PC-3 (cell line): ENCODE data around the gene THBS3. TPM values are rescaled to one million over a fixed set of nuclear protein-coding genes. Genes with fewer than 3 reads are reported as not detected.

Source experiments
- ATAC-seq: fragments of 200-7000 bp; cut with Tn5 transposase; 2 replicates; pipeline ENCODE4 v1.9.1; 2020; ENCODE audit warnings: mild to moderate bottlenecking, moderate library complexity
- Bru-seq: library from RNA; stranded (reverse); fragments of 400-500 nt; gene quantifications from one replicate; lab custom pipeline; 2021; lab: Mats Ljungman, UMichigan
- BruChase-seq, 2 experiments: library from RNA; stranded (reverse); fragments of 400-500 nt; gene quantifications; one replicate each; lab custom pipeline; 2021; lab: Mats Ljungman, UMichigan
- BruUV-seq: library from RNA; stranded (reverse); fragments of 400-500 nt; replicated peaks from 2 replicates; lab custom pipeline; 2021; lab: Mats Ljungman, UMichigan
- CTCF ChIA-PET: fragments of 300-600 bp; sonication (Branson Sonifier 250); formaldehyde crosslinking; loops from one replicate; lab custom pipeline; 2022; ENCODE audit warnings: antibody characterized with exemption; lab: Charles Lee
- POLR2A ChIA-PET: fragments of 300-600 bp; sonication (Branson Sonifier 250); formaldehyde crosslinking; loops from one replicate; lab custom pipeline; 2022; ENCODE audit warnings: antibody characterized with exemption; ENCODE audit not compliant: unreplicated experiment; lab: Charles Lee
- DNase-seq: peaks from one replicate; pipeline ENCODE4 v3.0.0-alpha.2; 2015
- H2AFZ ChIP-seq: fragments of 300-600 bp; sonication (generic); 2 replicates; pipeline ENCODE4 v1.6.0; 2016; ENCODE audit warnings: antibody characterized with exemption, low read length
- H3F3A ChIP-seq: fragments of 300-600 bp; sonication (generic); one replicate; pipeline ENCODE4 v1.6.0; 2017; ENCODE audit warnings: antibody characterized with exemption, low read length, control low read depth, mild to moderate bottlenecking; ENCODE audit not compliant: unreplicated experiment
- H3K27ac ChIP-seq: fragments of 300-600 bp; sonication (generic); 2 replicates; pipeline ENCODE4 v1.5.1; 2016; ENCODE audit warnings: mild to moderate bottlenecking, low read length
- H3K27me3 ChIP-seq: fragments of 300-600 bp; sonication (generic); 2 replicates; pipeline ENCODE4 v1.6.1; 2016; ENCODE audit warnings: low read length, mixed read lengths
- H3K36me3 ChIP-seq: fragments of 300-600 bp; sonication (generic); 2 replicates; pipeline ENCODE4 v1.6.1; 2016; ENCODE audit warnings: low read depth, mixed run types, low read length, mixed read lengths
- H3K4me1 ChIP-seq: fragments of 300-600 bp; sonication (generic); 2 replicates; pipeline ENCODE4 v1.5.1; 2016; ENCODE audit warnings: low read length; ENCODE audit not compliant: insufficient read depth
- H3K4me2 ChIP-seq: fragments of 300-600 bp; sonication (generic); 2 replicates; pipeline ENCODE4 v1.6.0; 2016; ENCODE audit warnings: low read length
- H3K4me3 ChIP-seq: fragments of 300-600 bp; sonication (generic); 2 replicates; pipeline ENCODE4 v1.5.1; 2016; ENCODE audit warnings: mild to moderate bottlenecking, low read length, mixed read lengths
- H3K79me2 ChIP-seq: fragments of 300-600 bp; sonication (generic); 2 replicates; pipeline ENCODE4 v1.6.1; 2017; ENCODE audit warnings: low read length, mixed read lengths
- H3K9ac ChIP-seq: fragments of 300-600 bp; sonication (generic); 2 replicates; pipeline ENCODE4 v1.6.0; 2016; ENCODE audit warnings: mild to moderate bottlenecking, low read length
- H3K9me2 ChIP-seq: fragments of 300-600 bp; sonication (generic); replicated peaks from 2 replicates; pipeline ENCODE4 v1.6.1; 2016; ENCODE audit warnings: mixed run types, low read length, mixed read lengths
- H3K9me3 ChIP-seq: fragments of 300-600 bp; sonication (generic); 2 replicates; pipeline ENCODE4 v1.6.1; 2016; ENCODE audit warnings: low read length, mixed read lengths
- H4K20me1 ChIP-seq: fragments of 300-600 bp; sonication (generic); 2 replicates; pipeline ENCODE4 v1.6.1; 2016; ENCODE audit warnings: low read length, mixed read lengths
- CTCF ChIP-seq: fragments of 300-600 bp; sonication (generic); conservative IDR thresholded peaks from 2 replicates; pipeline ENCODE4 v1.5.1; 2017; ENCODE audit warnings: antibody characterized with exemption, low read depth, mild to moderate bottlenecking, low read length
- EZH2 ChIP-seq: fragments of 300-600 bp; sonication (generic); IDR thresholded peaks from one replicate; pipeline ENCODE4 v1.6.1; 2017; ENCODE audit warnings: antibody characterized with exemption, mild to moderate bottlenecking, low read length; ENCODE audit not compliant: unreplicated experiment
- EZH2phosphoT487 ChIP-seq: fragments of 300-600 bp; sonication (generic); IDR thresholded peaks from 2 replicates; pipeline ENCODE4 v1.6.1; 2018; ENCODE audit warnings: mild to moderate bottlenecking, antibody characterized with exemption, low read length, borderline replicate concordance
- intact Hi-C: fragments of 100-400 bp; cut with micrococcal nuclease; formaldehyde crosslinking; loops from 2 replicates; pipeline ENCODE4 v1.9.0; 2023
- long read RNA-seq: library from polyadenylated mRNA; unstranded; transcript quantifications from one replicate; pipeline ENCODE4 v2.0.0, GENCODE V29; 2021; ENCODE audit not compliant: unreplicated experiment
- total RNA-seq: library from RNA; depleted of rRNA; stranded (reverse); fragments of >200 nt; gene quantifications from 2 replicates; pipeline ENCODE4 v1.2.3, GENCODE V29; 2014; rRNA removed

The THBS3 gene
- total RNA-seq (12.0 and 13.0 TPM in 2 replicates), Bru-seq, nascent RNA (percentile 79 among the genes with signal in this experiment), BruChase-seq, experiment 1, labeled RNA remaining after a 6-hour chase (percentile 82 among the genes with signal in this experiment), BruChase-seq, experiment 2, labeled RNA remaining after a 2-hour chase (percentile 77 among the genes with signal in this experiment)
- long read RNA-seq, transcript THBS3-201 (23 exons, 3,145 nt) = major isoform, 7 of 57 reads
- long read RNA-seq, partial matches to known transcripts = 13 of 57 reads
- long read RNA-seq, other reads (novel, unspliced or antisense) = 32 of 57 reads

DNA sequence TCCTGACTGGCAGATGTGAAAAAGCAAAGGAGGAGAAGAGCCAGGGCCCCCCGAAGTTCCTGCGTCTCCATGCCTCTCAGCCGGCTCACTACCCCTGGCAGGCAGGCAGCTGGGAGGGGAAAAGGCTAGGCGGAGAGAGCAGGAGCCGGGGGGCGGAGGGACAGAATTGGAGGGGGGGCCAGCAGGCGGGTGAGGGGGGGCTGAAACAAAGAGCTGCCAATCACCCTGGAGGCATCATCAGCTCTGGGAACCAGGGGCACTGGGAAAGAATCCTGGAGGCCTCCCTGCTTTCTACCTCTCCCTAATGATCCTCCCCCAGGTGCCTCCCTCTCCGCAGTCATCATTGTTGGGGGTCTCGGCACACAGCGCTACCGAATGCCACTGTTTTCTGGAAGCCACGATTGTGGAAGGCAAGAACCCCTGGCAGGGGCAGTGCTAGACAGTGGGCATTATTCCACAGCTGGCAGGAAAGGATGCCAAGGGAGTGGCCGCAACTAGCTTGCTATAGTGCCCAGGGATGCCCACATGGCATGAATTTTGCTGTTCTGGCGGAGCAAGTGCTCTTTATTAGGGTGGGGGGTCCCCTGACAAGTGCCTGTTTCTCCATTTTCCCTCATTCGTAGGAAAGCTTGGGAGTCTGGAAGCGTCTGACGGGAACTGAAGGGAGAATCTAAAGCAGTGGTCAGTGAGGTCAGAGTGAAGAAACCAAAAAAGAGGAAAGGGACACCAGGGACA is at the start of gene THBS3:
Gene THBS3, minus strand, starts transcription at position 92 of the 735 bp plus-strand sequence. Its CDS starts 21 bp downstream, at position 71.
- Histone ChIP-seq H3K9me3 (no peaks in the 10 kb centered on the region), H3F3A (no peaks in the 10 kb centered on the region), H2AFZ (peak within 1 kb of the TSS; percentile 92), H3K9me2 (no peaks in the 10 kb centered on the region), H3K27ac (peak within 1 kb of the TSS; percentile 90), H3K4me1 (peaks cover 26% of the 10 kb centered on the region), H3K9ac (peak within 1 kb of the TSS; percentile 98), H3K27me3 (no peaks in the 10 kb centered on the region), H4K20me1 (no peaks in the 10 kb centered on the region), H3K79me2 (peaks cover 12% of the 10 kb centered on the region), H3K4me2 (peak within 1 kb of the TSS; percentile 95), H3K4me3 (peak within 1 kb of the TSS; percentile 98), H3K36me3 (no peaks in the 10 kb centered on the region; the same call in 1 of the 2 replicates)
- ChIA-PET CTCF (interaction anchor here (0.6 to 2.0 kb wide), 4 partner anchors 14 to 651 kb away, joined by 5 to 12 read pairs (median 7); partner anchors contain the start of gene KRTCAP2), POLR2A (interaction anchor here (0.6 to 1.0 kb wide), 5 partner anchors 14 to 101 kb away, joined by 3 to 8 read pairs (median 7); partner anchors contain the start of genes FDPS and KRTCAP2)
- TSS peak; percentile 72 for BruUV-seq
- DNase-seq (peak; percentile 19), ATAC-seq (peak; percentile 8)
- intact Hi-C loops = loop anchor here (1.0 to 5.0 kb wide), 3 partner anchors 19 to 117 kb away; a partner anchor contains a TSS
- TF ChIP-seq EZH2phosphoT487 (no peak), EZH2 (no peak)

DNA sequence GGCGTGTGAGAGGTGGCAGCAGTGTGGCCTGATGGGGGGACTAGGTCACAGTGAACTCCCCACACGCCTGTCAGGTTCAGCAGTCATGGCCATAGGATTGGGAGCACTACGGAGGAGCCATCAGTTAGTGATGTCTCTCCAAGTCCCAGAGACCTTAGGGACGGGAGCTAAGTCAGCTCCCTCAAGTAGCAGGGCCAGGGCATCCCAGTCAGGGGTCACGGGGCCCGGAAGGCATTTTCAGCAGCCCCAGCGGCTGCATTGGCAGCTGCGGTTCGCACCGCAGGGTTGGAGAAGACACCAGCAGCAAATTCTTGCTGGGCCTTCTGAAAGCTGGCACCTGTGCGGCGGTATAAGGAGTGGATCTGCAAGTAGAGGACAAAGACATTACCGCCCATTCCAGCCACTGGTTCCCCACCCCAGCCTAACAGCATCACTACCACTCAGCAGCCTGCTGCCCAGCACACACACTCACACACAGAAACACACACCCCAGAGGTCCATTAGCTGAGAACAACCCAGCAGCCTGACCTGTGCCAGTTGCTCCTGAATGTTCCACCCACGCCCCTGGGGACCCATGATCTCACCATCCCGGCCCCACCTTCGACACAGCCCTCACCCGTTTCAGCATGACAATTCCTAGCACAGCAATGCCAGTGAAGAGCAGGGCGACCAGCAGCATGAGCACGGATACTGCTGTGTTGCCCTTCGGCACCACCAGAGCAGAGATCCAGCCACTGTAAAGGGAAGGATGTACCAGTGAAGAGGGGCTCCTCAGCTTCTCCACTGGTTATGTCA is 48.6 kb upstream of the THBS3 start:
- no peaks in the 10 kb centered on the region for H3K9me3 ChIP-seq
- no peak for TF ChIP-seq EZH2phosphoT487
- TF ChIP-seq EZH2 = no peak
- no peak for TF ChIP-seq CTCF
- H3K9me2 ChIP-seq = no peaks in the 10 kb centered on the region
- no peaks in the 10 kb centered on the region for H4K20me1 ChIP-seq
- peaks cover 33% of the 10 kb centered on the region for H3K4me1 ChIP-seq
- DNase-seq (no peak), ATAC-seq (no peak; the same call in 1 of the 2 replicates)
- BruUV-seq = no TSS peak
- peak overlapping the region; percentile 87 for H3K4me3 ChIP-seq
- H3K9ac ChIP-seq = peak overlapping the region; percentile 61
- intact Hi-C loops = no loop called here
- no peaks in the 10 kb centered on the region for H3K27me3 ChIP-seq
- ChIA-PET POLR2A (interaction anchor here (0.6 kb wide), 1 partner anchor 429 kb away, joined by 4 read pairs; no protein-coding TSS in a partner anchor), CTCF (interaction anchor here (1.0 kb wide), 1 partner anchor 67 kb away, joined by 5 read pairs; no protein-coding TSS in a partner anchor)
- H3K27ac ChIP-seq = peak overlapping the region; percentile 40
- H3K36me3 ChIP-seq = peaks cover 7% of the 10 kb centered on the region
- H3K79me2 ChIP-seq = peaks cover 33% of the 10 kb centered on the region
- H3F3A ChIP-seq = no peaks in the 10 kb centered on the region
- peak overlapping the region; percentile 100 for H3K4me2 ChIP-seq
- H2AFZ ChIP-seq = peak overlapping the region; percentile 78
